ENCODE results near the gene NFATC2.

DNA sequence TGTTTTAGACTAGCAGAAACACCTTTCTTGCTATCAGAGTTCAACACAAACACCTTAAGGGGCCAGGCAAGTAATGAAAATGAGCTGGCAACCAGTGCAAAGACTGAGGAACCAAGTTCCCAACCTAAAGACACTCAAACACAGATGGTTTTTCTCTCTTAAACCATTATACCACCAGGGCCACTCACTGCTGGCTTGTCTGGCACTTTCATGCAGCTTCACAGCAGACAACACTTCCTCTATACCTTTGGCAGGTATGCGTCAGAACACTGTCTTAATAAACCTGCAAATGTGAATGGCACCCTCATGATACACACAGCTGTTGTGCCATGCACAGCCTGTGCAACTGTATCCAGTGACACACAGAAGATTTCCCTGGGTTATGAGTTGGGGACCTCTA lies 41.6 kb downstream of the NFATC2 start:
- TF ChIP-seq POLR2A (IDR thresholded peaks at IDR 0.05) (no peak), POLR2AphosphoS5 (IDR thresholded peaks at IDR 0.05) (no peak)
- TF ChIP-seq, protein P1, sequence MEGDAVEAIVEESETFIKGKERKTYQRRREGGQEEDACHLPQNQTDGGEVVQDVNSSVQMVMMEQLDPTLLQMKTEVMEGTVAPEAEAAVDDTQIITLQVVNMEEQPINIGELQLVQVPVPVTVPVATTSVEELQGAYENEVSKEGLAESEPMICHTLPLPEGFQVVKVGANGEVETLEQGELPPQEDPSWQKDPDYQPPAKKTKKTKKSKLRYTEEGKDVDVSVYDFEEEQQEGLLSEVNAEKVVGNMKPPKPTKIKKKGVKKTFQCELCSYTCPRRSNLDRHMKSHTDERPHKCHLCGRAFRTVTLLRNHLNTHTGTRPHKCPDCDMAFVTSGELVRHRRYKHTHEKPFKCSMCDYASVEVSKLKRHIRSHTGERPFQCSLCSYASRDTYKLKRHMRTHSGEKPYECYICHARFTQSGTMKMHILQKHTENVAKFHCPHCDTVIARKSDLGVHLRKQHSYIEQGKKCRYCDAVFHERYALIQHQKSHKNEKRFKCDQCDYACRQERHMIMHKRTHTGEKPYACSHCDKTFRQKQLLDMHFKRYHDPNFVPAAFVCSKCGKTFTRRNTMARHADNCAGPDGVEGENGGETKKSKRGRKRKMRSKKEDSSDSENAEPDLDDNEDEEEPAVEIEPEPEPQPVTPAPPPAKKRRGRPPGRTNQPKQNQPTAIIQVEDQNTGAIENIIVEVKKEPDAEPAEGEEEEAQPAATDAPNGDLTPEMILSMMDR (IDR thresholded peaks at IDR 0.05) = no peak
